NCI-H187 (cell line): ENCODE results near the gene CAPZB.
A peak's percentile ranks its signal among the peaks of the same experiment; 100 is the strongest.
"Not testable (repeated sequence)": the region's sequence is repeated elsewhere in the genome, so short reads cannot be mapped to it uniquely, and the experiment has no call there.

Experiments
- DNase-seq, 2 experiments: peaks; one replicate each; lab custom pipeline; 2025; lab: John Stamatoyannopoulos, UW

Gene CAPZB

GRCh38 chr1:19485362-19486187 lies at the start of gene CAPZB:
TSS of gene CAPZB (minus strand) at chr1:19485539. CDS start at chr1:19485438, 101 bp downstream.
- peak; percentile 52 to 88 for DNase-seq

- DNase-seq: no peak
Measured at GRCh38 chr1:19534281-19534680, 48.9 kb upstream of the CAPZB start.

DNA sequence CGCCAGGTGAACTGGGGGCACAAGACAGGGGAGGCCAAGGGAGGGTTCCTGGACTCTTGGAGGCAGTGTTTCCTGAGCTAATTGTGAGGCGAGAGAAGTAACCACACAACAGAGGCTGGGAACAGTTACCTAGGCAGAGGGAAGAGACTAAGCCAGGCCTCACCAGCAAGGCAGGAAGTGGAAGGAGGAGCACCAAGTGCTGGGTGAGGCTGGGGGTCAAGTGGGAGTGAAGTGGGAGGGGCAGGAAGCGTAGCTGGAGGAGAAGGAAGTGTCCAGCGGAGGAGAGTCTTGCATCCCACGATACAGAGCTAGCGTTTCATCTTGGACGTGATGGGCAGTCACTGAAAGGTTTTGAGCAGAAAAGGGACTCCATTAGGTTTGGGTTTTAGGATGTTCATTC lies 48.3 kb upstream of the CAPZB start:
- no peak for DNase-seq

GRCh38 chr1:19532519-19532918 lies 47.2 kb upstream of the CAPZB start:
- no peak for DNase-seq

DNA sequence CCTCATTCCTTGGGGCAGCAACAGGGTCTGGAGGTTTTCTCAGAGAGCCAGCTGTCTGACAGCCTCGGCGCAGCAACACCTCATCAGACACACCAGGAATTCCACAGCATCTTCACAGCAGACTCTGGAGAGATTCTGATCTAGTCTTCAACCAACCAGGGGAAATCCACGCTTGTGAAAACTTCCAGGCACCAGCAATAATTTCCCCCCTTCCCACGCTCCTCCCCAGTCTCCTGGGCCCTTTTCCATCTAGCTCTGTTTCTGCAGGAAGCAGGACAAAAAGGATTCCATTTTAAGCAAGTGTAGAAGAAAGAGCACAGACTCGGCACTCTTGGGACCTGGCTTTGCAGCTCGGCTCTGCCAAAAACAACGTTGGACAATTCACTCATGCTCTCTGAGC lies 44.3 kb upstream of the CAPZB start:
- no peak for DNase-seq

GRCh38 chr1:19528438-19528837 lies 43.1 kb upstream of the CAPZB start:
- DNase-seq: no peak

DNA sequence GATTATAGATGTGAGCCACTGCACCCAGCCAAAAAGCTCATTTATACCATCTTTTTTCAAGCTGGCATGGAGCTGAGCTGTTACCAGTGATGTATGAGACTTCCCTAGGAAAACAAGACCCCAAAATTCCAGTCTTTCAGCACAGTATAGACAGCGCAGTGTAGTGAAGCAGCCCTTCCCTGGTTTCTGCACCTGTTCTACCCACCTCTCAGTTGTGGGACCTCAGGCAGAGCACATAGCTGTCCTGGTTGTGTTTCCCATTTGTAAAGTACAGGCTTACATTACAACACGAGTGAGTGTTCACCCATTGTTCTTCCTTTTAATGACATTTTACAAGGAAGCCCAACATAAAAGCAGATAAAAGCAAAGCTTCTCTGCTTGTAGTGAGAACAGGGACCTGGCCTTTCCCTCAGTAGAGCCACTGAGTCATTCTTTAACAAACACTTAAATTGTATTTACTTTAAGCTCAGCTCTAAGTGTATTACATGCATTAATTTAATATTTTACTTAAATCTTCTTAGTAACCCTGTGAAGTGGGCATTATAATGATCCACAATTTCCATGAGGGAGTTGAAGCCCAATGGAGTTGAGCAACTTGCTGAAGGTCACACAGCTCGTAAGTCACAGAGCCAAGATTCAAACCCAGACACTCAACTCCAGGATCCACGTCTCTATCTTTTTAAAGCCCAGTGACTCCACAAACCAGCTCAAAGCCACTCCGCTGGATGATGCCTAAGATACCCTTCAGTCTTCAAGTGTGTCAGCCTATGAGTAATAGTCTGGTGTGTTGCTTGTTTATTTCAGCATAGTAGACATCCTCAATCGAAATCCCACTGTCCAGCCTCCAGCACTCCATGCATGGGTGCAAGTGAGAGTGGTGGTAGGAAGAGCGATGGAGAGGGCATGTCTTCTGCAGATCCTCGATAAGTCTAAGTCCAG lies 40.5 kb upstream of the CAPZB start:
- DNase-seq: no peak

DNA sequence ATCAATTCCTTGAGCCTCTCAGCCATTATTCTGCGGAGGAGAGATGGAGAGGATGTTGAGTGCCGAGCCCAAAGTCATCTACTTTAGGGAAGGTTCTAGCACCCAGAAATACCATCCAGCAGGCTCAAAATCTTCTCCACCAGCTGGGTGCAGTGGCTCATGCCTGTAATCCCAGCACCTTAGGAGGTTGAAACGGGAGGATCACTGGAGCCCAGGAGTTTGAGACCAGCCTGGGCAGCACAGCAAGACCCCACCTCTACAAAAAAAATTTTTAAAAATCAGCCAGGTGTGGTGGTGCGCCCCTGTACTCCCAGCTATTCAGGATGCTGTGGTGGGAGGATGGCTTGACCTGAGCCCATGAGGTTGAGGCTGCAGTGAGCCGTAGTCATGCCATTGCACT lies 39.5 kb upstream of the CAPZB start:
- no peak for DNase-seq

GRCh38 chr1:19522570-19522969 lies 37.2 kb upstream of the CAPZB start:
- DNase-seq: not testable (repeated sequence)

DNA sequence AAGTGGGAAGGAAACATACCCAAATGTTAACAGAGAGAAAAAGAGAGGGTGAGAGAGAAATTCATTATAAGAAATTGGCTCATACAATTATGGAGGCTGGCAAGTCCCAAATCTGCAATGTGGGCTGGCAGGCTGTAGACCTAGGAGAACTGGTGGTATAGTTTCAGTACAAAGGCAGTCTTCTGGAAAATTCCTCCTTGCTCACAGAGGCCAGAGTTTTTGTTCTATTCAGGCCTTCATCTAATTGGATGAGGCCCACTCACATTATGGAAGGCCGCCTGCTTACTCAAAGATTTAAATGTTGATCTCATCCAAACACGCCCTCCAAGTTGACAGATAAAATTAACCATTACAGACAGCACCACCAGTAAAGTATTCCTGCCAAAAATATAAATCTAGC lies 36.1 kb upstream of the CAPZB start:
- DNase-seq: no peak

- DNase-seq: no peak
Measured at GRCh38 chr1:19517017-19517416, 31.7 kb upstream of the CAPZB start.

GRCh38 chr1:19515201-19515600 lies 29.9 kb upstream of the CAPZB start:
- no peak for DNase-seq

DNA sequence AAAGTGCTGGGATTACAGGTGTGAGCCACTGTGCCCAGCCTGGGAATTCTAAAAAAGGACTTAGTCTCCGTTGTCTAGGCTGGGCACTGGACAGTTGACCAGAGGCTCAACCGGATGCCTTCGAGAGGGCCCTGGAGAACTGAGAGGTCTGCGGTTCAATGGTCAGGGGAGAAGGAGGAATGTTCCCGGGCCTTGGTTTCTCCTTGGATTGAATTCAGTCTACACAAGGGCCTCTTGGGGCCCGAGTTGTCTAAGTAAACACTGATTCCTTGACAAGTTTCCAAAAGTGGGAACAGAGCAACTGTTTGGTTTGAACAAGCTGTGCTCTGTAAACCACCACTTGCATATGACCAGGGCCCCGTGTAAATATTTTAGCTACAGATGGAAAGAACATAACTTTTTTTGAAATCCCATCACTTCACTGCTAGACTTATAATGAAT lies 29.1 kb upstream of the CAPZB start:
- no peak for DNase-seq

DNA sequence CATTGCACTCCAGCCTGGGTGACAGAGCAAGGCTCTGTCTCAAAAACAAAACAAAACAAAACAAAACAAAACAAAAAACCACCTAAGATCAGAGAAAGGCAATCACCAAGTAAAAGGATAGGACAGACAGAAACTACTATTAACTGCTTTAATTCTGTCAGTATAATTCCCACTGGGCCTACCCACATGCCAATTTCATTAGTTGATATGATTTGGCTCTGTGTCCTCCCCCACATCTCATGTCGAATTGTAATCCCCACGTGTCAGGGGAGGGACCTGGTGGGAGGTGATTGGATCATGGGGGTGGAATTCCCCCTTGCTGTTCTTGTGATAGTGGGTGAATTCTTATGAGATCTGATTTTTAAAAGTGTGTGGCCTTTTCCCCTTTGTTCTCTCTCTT lies 27.2 kb upstream of the CAPZB start:
- no peak for DNase-seq

GRCh38 chr1:19511116-19511515 lies 25.8 kb upstream of the CAPZB start:
- no peak for DNase-seq

DNA sequence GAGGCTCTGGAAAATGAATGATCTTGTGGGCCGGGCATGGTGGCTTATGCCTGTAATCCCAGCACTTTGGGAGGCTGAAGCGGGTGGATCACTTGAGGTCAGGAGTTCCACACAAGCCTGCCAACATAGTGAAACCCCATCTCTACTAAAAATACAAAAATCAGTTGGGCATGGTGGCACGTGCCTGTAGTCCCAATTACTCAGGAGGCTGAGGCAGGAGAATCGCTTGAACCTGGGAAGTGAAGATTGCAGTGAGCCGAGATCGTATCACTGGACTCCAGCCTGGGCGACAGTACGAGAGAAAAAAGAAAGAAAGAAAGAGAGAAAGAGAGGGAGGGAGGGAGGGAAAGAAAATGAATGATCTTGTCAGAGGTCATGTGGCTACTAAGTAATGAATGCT lies 24.3 kb upstream of the CAPZB start:
- DNase-seq: not testable (repeated sequence)

- DNase-seq: no peak
Measured at GRCh38 chr1:19507516-19507915, 22.2 kb upstream of the CAPZB start.

GRCh38 chr1:19505693-19506457 lies 20.5 kb upstream of the CAPZB start:
- no peak for DNase-seq

DNA sequence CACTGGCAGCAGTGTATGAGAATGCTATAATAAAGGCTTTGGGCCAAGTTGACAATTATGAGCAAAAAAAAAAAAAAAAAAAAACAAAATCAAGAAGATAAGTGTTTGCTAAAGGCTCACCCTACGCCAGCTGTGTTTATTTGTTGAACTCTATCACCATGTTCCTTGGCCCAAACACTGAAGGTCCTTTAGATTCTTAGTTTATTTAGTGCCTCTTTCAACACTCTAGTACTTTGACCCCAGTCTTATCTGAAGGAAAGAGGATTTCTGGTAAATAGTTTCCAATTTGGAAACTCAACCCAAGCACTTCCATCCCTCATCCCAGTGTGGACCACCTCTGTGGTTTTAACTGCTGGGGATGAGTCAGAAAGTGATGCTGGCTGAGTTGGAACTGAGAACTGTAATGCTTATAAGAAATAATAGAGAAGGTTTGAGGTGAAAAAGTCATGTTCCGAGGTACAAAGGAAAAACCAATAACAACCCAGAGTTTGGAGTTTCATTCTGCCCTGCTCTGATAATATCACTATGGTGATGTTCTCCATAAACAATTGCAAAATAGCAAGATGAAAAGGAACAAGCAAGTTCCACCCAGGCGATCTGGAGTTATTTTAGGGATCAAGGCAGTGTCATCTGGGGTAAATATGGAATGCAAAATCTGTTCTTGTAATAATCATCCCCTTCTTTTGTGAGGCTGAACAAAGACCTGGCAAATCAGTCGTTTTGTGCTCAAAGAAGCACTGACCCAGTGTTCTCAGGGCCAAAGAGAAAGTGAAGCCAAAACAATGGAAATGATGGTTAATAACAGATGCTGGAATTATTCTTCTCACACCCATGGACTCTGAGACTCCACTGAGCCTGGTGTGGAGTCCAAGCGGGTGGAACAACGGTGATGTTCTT lies 19.7 kb upstream of the CAPZB start:
- DNase-seq: no peak

DNA sequence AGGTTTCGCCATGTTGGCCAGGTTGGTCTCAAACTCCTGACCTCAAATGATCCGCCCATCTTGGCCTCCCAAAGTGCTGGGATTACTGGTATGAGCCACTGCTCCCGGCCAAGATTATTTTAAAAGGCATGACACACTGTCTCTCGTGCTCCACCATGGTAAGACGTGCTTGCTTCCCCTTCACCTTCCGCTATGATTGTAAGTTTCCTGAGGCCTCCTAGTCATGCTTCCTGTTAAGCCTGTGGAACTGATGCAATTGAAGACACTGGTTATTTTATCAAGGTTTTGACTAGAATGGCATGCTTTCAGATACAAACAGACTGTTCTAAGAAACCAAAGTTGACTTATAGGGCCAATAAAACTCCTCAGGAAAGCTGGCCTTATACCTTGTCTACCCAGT lies 16.9 kb upstream of the CAPZB start:
- not testable (repeated sequence) for DNase-seq

GRCh38 chr1:19499887-19500286 lies 14.5 kb upstream of the CAPZB start:
- DNase-seq: not testable (repeated sequence)
